NCI-H1930 (cell line): ENCODE measurements around the gene RITA1.
A peak's percentile ranks its signal among the peaks of the same experiment; 100 is the strongest.

Source experiments
- DNase-seq, 2 experiments: peaks; one replicate each; lab custom pipeline; 2025; lab: John Stamatoyannopoulos, UW

RITA1 gene

GRCh38 chr12:113154351-113154973 lies 31.1 kb upstream of the RITA1 start:
- DNase-seq, result peak in 1 of 2 experiments; percentile 6

DNA sequence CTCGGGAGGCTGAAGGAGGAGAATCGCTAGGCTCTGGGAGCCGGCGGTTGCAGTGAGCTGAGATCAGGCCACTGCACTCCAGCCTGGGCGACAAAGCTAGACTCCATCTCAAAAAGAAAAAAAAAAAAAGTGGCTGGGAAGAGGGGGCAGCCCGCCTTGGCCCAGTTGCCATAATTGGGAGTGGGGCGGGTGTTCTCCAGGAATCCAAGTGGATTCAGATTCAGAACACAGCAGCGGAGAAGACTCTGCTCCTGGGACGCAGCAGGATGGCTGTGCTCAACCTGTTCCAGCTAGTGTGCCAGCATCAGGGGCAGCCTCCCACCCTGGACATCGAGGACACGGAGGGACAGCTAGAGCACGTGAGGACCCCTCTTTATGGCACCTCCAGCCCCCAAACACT lies 30.5 kb upstream of the RITA1 start:
- no peak for DNase-seq

GRCh38 chr12:113155646-113156045 lies 29.9 kb upstream of the RITA1 start:
- no peak for DNase-seq

DNA sequence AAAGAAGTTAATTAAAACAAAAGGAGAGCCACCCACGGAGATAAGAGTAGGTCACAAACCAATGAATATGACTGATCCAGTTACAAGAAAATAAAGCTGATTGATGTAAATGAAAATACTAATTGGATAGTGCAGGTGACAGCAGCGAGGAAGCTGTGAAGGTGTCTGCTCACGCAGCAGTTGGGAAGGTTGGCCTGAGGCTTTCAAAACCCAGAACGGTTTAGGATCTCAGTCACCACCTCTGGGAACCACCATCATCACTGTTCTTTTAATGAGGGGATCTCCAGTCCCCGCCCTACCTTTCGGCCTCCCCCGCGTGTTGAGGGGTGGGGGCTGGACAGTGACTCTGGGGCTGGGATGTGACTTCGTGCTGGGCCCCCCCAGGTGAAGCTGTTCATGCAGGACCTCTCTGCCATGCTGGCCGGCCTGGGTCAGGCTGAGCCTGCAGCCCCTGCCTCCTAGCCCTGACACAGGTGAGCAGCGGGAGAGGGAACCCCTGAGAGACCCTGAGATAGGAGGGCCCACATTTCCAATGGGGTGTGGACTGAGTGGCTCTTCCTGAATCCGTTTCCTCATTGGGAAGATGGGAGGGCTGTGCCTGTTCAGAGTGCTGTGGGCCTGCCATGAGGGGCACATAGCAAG lies 28.2 kb upstream of the RITA1 start:
- DNase-seq, result no peak

GRCh38 chr12:113158439-113159203 lies 26.9 kb upstream of the RITA1 start:
- DNase-seq, result no peak

DNA sequence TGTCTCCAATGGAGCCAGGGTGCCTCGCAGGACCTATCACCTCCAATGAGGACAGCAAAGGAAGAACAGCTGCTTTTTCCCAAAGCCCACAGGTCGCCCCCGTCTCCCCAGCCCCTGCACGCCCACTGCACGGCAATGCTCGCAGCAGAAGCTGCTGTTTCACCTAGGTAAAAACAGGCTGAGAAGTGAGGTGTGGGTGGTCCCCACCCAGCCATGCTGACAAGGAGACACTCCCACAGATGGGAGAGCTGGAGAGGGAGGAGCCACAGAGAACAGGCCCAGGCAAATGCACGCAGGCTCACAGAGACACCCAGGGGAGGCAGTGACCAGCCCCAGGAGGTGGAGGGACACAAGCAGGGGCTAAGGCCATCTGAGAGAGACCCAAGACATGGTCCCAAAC lies 25.6 kb upstream of the RITA1 start:
- no peak for DNase-seq

GRCh38 chr12:113161415-113162016 lies 24.0 kb upstream of the RITA1 start:
- no peak for DNase-seq

GRCh38 chr12:113162102-113163029 lies 23.2 kb upstream of the RITA1 start:
- DNase-seq, result no peak

GRCh38 chr12:113163030-113163360 lies 22.5 kb upstream of the RITA1 start:
- DNase-seq, result no peak

DNA sequence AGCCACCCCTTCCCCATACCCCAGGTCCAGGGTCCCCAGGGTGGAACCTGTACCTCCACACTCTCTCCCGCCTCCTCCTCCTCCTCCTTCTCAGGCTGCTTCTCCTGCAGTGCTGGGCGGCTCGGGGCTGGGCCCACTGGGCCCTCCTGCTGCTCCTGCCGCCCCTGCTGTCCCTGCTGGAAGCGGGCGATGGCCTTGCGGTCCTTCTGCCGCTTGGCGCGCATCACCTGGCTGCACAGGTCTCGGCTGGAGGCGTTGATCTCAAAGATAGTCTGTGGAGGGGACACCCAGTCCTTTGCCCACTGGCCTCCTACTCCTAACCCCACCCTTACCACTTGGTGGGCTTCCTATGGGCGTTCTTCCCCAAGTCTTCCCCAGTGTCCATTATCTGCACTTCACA lies 21.5 kb upstream of the RITA1 start:
- DNase-seq, result no peak

DNA sequence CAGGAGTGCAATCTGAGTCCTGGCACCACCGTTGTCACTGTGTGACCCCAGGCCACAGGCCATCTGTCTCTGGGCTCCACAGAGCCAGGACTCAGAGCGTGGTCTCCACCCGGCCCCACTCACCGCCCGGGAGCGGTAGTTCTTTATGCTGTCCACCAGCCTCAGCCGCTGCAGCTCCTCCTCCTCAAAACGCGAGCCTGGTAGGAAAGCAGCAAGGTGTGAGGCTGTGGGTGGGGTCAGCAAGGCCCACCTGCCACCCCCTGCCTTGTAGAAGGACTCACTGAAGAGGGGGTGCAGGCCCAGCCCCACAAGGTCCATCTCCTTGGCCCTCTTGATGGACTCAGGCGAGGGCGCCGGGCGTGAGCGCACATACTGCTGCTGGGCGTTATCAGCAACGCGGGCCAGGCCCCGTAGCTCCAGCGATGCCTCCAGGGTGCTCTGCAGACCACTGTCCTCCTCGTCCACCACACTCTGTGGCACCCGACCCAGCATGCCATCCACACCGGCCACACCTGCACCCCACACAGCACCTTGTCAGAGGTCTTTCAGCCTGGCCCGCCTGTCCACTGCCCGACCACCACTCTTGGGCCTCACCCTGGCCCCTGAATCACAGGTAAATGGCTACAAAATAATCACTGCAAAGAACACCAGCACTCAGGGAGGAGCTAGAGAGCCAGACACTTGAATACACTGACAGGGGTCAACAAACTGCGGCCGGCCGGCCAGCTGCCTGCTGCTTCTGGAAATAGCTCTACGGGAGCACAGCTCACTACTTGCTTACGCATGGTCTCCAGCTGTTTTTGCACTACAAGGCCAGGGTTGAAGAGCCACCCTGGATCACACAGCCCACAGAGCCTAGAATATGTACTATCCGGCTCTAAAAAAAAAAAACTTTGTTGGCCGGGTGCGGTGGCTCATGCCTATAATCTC lies 19.7 kb upstream of the RITA1 start:
- no peak for DNase-seq

DNA sequence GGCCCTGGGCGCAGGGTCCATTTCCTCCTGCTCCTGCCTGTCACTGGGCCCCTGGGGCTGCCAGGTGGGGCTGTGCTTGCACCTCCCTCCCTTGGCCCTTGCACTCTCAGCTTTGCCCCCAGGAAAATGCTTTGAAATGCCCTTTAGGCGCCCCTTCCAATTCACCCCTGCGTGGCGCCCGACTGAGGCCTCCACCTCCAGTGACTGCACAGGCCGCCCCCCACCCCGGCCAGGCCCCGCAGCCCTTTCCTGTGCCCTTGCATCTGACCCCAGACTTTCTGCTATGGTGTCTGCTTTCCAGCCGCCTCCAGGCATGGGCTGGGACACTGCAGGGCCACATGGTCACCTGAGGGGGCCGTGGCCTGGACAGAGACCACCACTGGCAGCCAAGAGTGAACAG lies 17.7 kb upstream of the RITA1 start:
- no peak for DNase-seq

DNA sequence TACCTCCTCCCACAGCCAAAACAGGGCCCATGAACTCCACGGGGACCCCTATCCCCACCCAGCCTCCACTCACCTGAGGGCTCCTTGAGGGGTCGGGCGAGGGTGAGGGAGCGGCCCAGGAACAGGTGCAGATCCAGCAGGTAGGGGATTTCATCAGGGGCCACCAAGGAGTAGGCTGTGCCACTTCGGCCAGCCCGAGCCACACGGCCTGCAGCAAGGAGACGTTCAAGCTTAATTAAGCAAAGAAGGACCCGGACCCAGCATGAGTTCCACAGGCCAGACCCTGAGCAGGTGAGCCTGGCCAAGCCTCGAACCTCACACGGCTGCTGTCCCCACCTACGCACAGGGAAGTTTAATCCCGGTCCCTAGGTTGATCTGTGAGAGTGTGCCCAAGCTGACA lies 15.8 kb upstream of the RITA1 start:
- DNase-seq, result no peak

DNA sequence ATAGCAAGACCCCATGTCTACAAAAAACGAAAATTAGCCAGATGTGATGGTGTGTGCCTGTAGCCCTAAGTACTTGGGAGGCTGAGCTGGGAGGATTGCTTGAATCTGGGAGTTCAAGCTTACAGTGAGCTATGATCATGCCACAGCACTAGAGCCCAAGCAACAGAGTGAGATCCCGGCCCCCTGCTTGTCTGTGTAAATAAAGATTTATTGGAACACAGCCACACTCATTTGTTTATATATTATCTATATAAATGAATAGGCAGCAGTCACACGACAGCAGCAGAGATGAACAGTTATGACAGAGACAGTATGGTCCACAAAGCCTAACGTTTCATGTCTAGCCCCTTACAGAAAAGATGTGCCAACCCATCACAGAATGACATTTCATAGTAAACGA lies 15.1 kb upstream of the RITA1 start:
- no peak for DNase-seq

GRCh38 chr12:113170926-113171325 lies 14.6 kb upstream of the RITA1 start:
- DNase-seq, result no peak

- DNase-seq, result no peak
Observed at GRCh38 chr12:113171543-113171942, 14.0 kb upstream of the RITA1 start.

- no peak for DNase-seq
Observed at GRCh38 chr12:113172185-113172584, 13.3 kb upstream of the RITA1 start.

- no peak for DNase-seq
Observed at GRCh38 chr12:113173081-113173698, 12.3 kb upstream of the RITA1 start.

GRCh38 chr12:113174461-113175384 lies 10.8 kb upstream of the RITA1 start:
- DNase-seq, result peak; percentile 17 to 35
